Osteoblast (primary cell): ENCODE measurements around the gene RELN. TPM values are rescaled to one million over a fixed set of nuclear protein-coding genes. Genes with fewer than 3 reads are reported as not detected.

Experiments used
- DNase-seq: peaks from one replicate; pipeline ENCODE4 v3.0.0; 2011; ENCODE audit warnings: low spot score, mixed read lengths; ENCODE audit not compliant: insufficient read length; ENCODE audit errors: missing footprints
- H2AFZ ChIP-seq: 2 replicates; pipeline ENCODE4 v1.6.0; 2011; ENCODE audit warnings: mild to moderate bottlenecking, low read length
- H3K27ac ChIP-seq: 2 replicates; pipeline ENCODE4 v1.5.1; 2011; ENCODE audit warnings: mild to moderate bottlenecking, low read depth, low read length, moderate library complexity
- H3K27me3 ChIP-seq: 2 replicates; pipeline ENCODE4 v1.6.0; 2012; ENCODE audit warnings: mild to moderate bottlenecking, control low read depth, inconsistent platforms, low read length, moderate library complexity; ENCODE audit not compliant: insufficient read depth
- H3K36me3 ChIP-seq: 2 replicates; pipeline ENCODE4 v1.5.1; 2011; ENCODE audit warnings: mild to moderate bottlenecking, low read length, control low read depth, moderate library complexity; ENCODE audit not compliant: insufficient read depth
- H3K4me1 ChIP-seq: 2 replicates; pipeline ENCODE4 v1.5.1; 2011; ENCODE audit warnings: mild to moderate bottlenecking, low read length, control low read depth, moderate library complexity; ENCODE audit not compliant: insufficient read depth
- H3K4me2 ChIP-seq: 2 replicates; pipeline ENCODE4 v1.6.0; 2011; ENCODE audit warnings: mild to moderate bottlenecking, low read length; ENCODE audit not compliant: insufficient read depth
- H3K4me3 ChIP-seq: fragments of 200-600 bp; sonication (generic); 3 replicates; pipeline ENCODE4 v1.5.1; 2012; ENCODE audit warnings: mild to moderate bottlenecking, low read length, inconsistent platforms; ENCODE audit not compliant: insufficient read depth
- H3K79me2 ChIP-seq: 2 replicates; pipeline ENCODE4 v1.6.0; 2012; ENCODE audit warnings: mild to moderate bottlenecking, low read length, control low read depth, inconsistent platforms; ENCODE audit not compliant: insufficient read depth
- H3K9me3 ChIP-seq: 2 replicates; pipeline ENCODE4 v1.5.1; 2011; ENCODE audit warnings: low read depth, low read length, control low read depth
- H4K20me1 ChIP-seq: 2 replicates; pipeline ENCODE4 v1.6.0; 2012; ENCODE audit warnings: mild to moderate bottlenecking, low read length, control low read depth; ENCODE audit not compliant: insufficient read depth
- total RNA-seq: library from RNA; depleted of rRNA; stranded (reverse); fragments of >200 nt; gene quantifications from 2 replicates; pipeline ENCODE4 v1.2.3, GENCODE V29; 2012
- TF ChIP-seq, protein P1 (sequence below): IDR thresholded peaks from 2 replicates; pipeline ENCODE4 v1.5.1; 2011; ENCODE audit warnings: mild to moderate bottlenecking, low read depth, low read length, moderate library complexity; ENCODE audit errors: extremely low read depth

Gene RELN
- total RNA-seq, 1 donor, result 0.36 TPM

DNA sequence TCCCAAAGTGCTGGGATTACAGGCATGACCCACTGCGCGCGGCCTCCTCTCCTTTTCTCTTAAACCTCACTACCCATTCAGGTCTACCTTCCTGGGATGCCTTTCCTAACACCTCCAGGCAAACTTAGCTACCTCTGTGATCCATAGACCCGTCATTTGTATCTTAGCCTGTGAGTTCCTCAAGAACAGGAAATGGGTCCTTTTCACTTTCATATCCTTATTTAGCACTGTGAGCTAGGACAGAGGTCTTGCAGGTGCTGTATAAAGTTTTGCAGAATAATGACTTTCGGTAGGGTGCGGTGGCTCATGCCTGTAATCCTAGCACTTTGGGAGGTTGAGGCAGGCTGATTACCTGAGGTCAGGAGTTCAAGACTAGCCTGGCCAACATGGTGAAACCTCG, 215.7 kb downstream of the RELN start:
- no peaks in the 10 kb centered on the region for H3K79me2 ChIP-seq
- H2AFZ ChIP-seq, result no peak overlapping the region
- H3K27me3 ChIP-seq, result no peaks in the 10 kb centered on the region
- no peak overlapping the region for H3K4me2 ChIP-seq
- H3K36me3 ChIP-seq, result no peaks in the 10 kb centered on the region
- no peaks in the 10 kb centered on the region for H4K20me1 ChIP-seq
- TF ChIP-seq, protein P1, sequence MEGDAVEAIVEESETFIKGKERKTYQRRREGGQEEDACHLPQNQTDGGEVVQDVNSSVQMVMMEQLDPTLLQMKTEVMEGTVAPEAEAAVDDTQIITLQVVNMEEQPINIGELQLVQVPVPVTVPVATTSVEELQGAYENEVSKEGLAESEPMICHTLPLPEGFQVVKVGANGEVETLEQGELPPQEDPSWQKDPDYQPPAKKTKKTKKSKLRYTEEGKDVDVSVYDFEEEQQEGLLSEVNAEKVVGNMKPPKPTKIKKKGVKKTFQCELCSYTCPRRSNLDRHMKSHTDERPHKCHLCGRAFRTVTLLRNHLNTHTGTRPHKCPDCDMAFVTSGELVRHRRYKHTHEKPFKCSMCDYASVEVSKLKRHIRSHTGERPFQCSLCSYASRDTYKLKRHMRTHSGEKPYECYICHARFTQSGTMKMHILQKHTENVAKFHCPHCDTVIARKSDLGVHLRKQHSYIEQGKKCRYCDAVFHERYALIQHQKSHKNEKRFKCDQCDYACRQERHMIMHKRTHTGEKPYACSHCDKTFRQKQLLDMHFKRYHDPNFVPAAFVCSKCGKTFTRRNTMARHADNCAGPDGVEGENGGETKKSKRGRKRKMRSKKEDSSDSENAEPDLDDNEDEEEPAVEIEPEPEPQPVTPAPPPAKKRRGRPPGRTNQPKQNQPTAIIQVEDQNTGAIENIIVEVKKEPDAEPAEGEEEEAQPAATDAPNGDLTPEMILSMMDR, result no peak
- H3K9me3 ChIP-seq, result no peaks in the 10 kb centered on the region
- no peaks in the 10 kb centered on the region for H3K4me1 ChIP-seq
- H3K4me3 ChIP-seq, result no peak overlapping the region
- H3K27ac ChIP-seq, result no peak overlapping the region
- no peak for DNase-seq

DNA sequence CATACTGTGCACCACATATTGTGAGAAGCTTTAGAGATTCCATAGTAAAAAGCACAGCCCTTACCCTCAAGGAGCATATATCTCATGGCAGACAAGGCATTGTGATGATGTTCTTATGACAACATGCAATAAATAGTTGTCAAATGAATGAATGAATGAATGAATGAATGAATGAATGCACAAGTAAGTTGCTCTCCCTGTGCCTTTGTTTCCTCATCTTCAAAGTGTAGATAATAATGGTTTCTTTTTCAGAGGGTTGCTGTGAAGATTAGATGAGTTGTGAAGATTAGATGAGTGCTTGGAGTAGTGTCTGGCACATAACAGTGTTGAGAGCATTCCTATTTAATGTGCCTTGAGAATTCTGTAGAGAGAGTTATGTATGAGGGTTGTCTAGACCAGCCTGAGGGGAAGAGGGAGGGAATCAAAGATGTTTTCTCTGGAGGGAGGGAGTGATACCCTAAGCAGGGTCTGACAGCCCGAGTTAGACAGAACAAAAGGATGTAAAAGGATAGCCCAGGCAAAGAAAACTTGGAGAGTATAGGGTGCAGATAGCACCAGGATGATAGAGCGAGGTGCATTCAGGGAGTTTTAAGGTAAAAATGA, 217.2 kb downstream of the RELN start:
- Histone ChIP-seq H3K27ac (no peak overlapping the region), H3K79me2 (no peaks in the 10 kb centered on the region), H3K27me3 (no peaks in the 10 kb centered on the region), H3K4me1 (no peaks in the 10 kb centered on the region), H2AFZ (no peak overlapping the region), H3K9me3 (no peaks in the 10 kb centered on the region), H3K36me3 (no peaks in the 10 kb centered on the region), H4K20me1 (no peaks in the 10 kb centered on the region), H3K4me2 (no peak overlapping the region), H3K4me3 (no peak overlapping the region)
- peak; percentile 5 for DNase-seq
- TF ChIP-seq, protein P1, result no peak

DNA sequence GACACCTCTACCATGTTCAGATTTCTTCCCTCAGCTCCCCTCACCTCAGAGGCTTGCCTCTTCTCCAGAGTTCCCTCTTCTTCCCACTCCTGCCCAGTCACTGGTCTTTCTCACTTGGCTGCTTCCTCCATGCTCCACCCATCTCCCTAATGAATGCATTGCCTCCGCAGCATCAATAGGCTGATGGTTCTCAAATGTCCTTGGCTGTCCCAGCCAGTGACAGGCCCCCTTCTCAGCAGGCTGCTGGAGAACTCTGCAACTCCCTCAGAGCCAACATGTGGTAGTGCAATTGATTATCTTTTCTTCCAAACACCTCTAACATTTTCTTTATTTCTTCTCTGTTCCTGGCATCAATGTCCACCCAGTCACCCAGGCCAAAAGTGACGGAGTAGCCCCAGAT, 218.2 kb downstream of the RELN start:
- H4K20me1 ChIP-seq, result no peaks in the 10 kb centered on the region
- H3K27ac ChIP-seq, result no peak overlapping the region
- no peaks in the 10 kb centered on the region for H3K36me3 ChIP-seq
- no peak overlapping the region for H3K4me2 ChIP-seq
- H3K27me3 ChIP-seq, result no peaks in the 10 kb centered on the region
- H3K4me1 ChIP-seq, result no peaks in the 10 kb centered on the region
- H3K9me3 ChIP-seq, result no peaks in the 10 kb centered on the region
- no peak overlapping the region for H3K4me3 ChIP-seq
- H2AFZ ChIP-seq, result no peak overlapping the region
- DNase-seq, result no peak
- no peaks in the 10 kb centered on the region for H3K79me2 ChIP-seq
- TF ChIP-seq, protein P1, result no peak

DNA sequence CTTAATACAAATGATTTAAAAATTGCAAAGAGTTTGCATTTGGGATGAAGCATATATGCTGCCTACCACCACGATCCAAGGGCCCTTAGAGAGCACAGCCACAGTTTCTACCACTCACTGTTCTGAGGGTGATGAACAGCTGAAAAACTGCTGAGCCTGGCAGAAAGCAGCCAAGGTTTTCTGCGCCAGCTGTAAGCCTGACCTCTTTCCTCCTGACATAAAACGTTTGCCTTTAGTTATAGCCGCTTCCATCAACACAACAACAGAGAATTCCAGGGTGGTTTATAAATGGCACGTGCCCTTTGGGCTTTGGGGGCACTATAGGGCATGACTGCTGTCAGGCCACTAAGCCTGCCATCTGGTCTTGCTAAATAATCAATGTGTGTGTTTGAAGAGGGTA, 222.8 kb downstream of the RELN start:
- Histone ChIP-seq H3K4me2 (no peak overlapping the region), H3K36me3 (no peaks in the 10 kb centered on the region), H3K27me3 (no peaks in the 10 kb centered on the region), H3K4me3 (no peak overlapping the region), H3K4me1 (no peaks in the 10 kb centered on the region), H2AFZ (no peak overlapping the region), H3K9me3 (no peaks in the 10 kb centered on the region), H3K79me2 (no peaks in the 10 kb centered on the region), H3K27ac (no peak overlapping the region), H4K20me1 (no peaks in the 10 kb centered on the region)
- DNase-seq, result no peak
- TF ChIP-seq, protein P1, result no peak
